ENCODE results near the gene ZNF536. TPM values are rescaled to one million over a fixed set of nuclear protein-coding genes. Genes with fewer than 3 reads are reported as not detected.

ZNF536 gene
- total RNA-seq, 1 experiment from 2014 or later, result 0.35 TPM

GRCh38 chr19:30371161-30371836 is 885 bp upstream of the ZNF536 start:
- no peak overlapping the region for H3K4me3 Mint-ChIP-seq
- ChIA-PET POLR2A (no interaction called here), CTCF (interaction anchor here (0.6 kb wide), 1 partner anchor 491 kb away, joined by 3 read pairs; no protein-coding TSS in a partner anchor)
- no peak for TF ChIP-seq RELA (CRISPR knock-in tag; IDR thresholded peaks at IDR 0.05; ENCODE audit: borderline replicate concordance)
- TF ChIP-seq, protein P1, sequence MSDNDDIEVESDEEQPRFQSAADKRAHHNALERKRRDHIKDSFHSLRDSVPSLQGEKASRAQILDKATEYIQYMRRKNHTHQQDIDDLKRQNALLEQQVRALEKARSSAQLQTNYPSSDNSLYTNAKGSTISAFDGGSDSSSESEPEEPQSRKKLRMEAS (CRISPR knock-in tag; IDR thresholded peaks at IDR 0.05), result no peak
- TF ChIP-seq, protein P2, sequence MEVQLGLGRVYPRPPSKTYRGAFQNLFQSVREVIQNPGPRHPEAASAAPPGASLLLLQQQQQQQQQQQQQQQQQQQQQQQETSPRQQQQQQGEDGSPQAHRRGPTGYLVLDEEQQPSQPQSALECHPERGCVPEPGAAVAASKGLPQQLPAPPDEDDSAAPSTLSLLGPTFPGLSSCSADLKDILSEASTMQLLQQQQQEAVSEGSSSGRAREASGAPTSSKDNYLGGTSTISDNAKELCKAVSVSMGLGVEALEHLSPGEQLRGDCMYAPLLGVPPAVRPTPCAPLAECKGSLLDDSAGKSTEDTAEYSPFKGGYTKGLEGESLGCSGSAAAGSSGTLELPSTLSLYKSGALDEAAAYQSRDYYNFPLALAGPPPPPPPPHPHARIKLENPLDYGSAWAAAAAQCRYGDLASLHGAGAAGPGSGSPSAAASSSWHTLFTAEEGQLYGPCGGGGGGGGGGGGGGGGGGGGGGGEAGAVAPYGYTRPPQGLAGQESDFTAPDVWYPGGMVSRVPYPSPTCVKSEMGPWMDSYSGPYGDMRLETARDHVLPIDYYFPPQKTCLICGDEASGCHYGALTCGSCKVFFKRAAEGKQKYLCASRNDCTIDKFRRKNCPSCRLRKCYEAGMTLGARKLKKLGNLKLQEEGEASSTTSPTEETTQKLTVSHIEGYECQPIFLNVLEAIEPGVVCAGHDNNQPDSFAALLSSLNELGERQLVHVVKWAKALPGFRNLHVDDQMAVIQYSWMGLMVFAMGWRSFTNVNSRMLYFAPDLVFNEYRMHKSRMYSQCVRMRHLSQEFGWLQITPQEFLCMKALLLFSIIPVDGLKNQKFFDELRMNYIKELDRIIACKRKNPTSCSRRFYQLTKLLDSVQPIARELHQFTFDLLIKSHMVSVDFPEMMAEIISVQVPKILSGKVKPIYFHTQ (CRISPR knock-in tag; IDR thresholded peaks at IDR 0.05), result no peak
- TF ChIP-seq PRRX2 (CRISPR knock-in tag; IDR thresholded peaks at IDR 0.05), result no peak
- no peak for TF ChIP-seq NR2C2 (CRISPR knock-in tag; IDR thresholded peaks at IDR 0.05)
- no peak for TF ChIP-seq GTF2I (CRISPR knock-in tag; conservative IDR thresholded peaks at IDR 0.05)
- no peak for TF ChIP-seq JAZF1 (CRISPR knock-in tag; IDR thresholded peaks at IDR 0.05)
- TF ChIP-seq GRHL2 (CRISPR knock-in tag; IDR thresholded peaks at IDR 0.05; ENCODE audit: insufficient replicate concordance, severe bottlenecking), result no peak
- no peak for TF ChIP-seq MYBL2 (CRISPR knock-in tag; IDR thresholded peaks at IDR 0.05)
- no peak for TF ChIP-seq TEAD4 (CRISPR knock-in tag; IDR thresholded peaks at IDR 0.05)
- no peak for TF ChIP-seq NR1H2 (CRISPR knock-in tag; IDR thresholded peaks at IDR 0.05)
- TF ChIP-seq FOXJ3 (CRISPR knock-in tag; IDR thresholded peaks at IDR 0.05; ENCODE audit: borderline replicate concordance), result no peak
- no peak for TF ChIP-seq STAT6 (CRISPR knock-in tag; conservative IDR thresholded peaks at IDR 0.05; ENCODE audit: low read depth)
- no peak for TF ChIP-seq NR3C1 (CRISPR knock-in tag; conservative IDR thresholded peaks at IDR 0.05; ENCODE audit: low read depth)
- TF ChIP-seq E2F1 (CRISPR knock-in tag; IDR thresholded peaks at IDR 0.05), result no peak
- no peak for TF ChIP-seq SMAD3 (CRISPR knock-in tag; IDR thresholded peaks at IDR 0.05; ENCODE audit: borderline replicate concordance)
- no peak for TF ChIP-seq FOXK1 (CRISPR knock-in tag; IDR thresholded peaks at IDR 0.05)
- no peak for TF ChIP-seq TEAD1 (CRISPR knock-in tag; IDR thresholded peaks at IDR 0.05)
- H3K36me3 Mint-ChIP-seq, result no peaks in the 10 kb centered on the region
- H3K27me3 Mint-ChIP-seq (ENCODE audit: low read depth), result peaks cover 24% of the 10 kb centered on the region
- no peak for DNase-seq (ENCODE audit: low spot score)
- ATAC-seq, result no peak
- peaks cover 41% of the 10 kb centered on the region for H3K4me1 Mint-ChIP-seq
- no peaks in the 10 kb centered on the region for H3K9me3 Mint-ChIP-seq
- H3K27ac Mint-ChIP-seq, result no peak overlapping the region

GRCh38 chr19:30373593-30373992 is 1.4 kb downstream of the ZNF536 start:
- Mint-ChIP-seq H3K27ac (peak overlapping the region; percentile 96), H3K36me3 (no peaks in the 10 kb centered on the region), H3K9me3 (no peaks in the 10 kb centered on the region), H3K27me3 (ENCODE audit: low read depth) (peaks cover 14% of the 10 kb centered on the region), H3K4me3 (peak overlapping the region; percentile 52), H3K4me1 (peaks cover 41% of the 10 kb centered on the region)
- ATAC-seq (peak; percentile 74), DNase-seq (ENCODE audit: low spot score) (peak; percentile 53)
- POLR2A ChIA-PET, result no interaction called here
- CTCF ChIA-PET, result interaction anchor here (0.8 to 1.0 kb wide), 4 partner anchors 21 to 295 kb away, joined by 3 to 4 read pairs (median 4); no protein-coding TSS in a partner anchor
- TF ChIP-seq MLX (CRISPR knock-in tag; IDR thresholded peaks at IDR 0.05) (no peak), EMX1 (CRISPR knock-in tag; IDR thresholded peaks at IDR 0.05) (no peak), CREB1 (CRISPR knock-in tag; IDR thresholded peaks at IDR 0.05) (no peak), ZNF317 (CRISPR knock-in tag; IDR thresholded peaks at IDR 0.05; ENCODE audit: borderline replicate concordance, low read depth) (no peak), CBFB (CRISPR knock-in tag; IDR thresholded peaks at IDR 0.05; ENCODE audit: low read depth) (no peak), ETV6 (CRISPR knock-in tag; IDR thresholded peaks at IDR 0.05) (peak; percentile 71; the same call in 1 of the 2 replicates)
- TF ChIP-seq, protein P3, sequence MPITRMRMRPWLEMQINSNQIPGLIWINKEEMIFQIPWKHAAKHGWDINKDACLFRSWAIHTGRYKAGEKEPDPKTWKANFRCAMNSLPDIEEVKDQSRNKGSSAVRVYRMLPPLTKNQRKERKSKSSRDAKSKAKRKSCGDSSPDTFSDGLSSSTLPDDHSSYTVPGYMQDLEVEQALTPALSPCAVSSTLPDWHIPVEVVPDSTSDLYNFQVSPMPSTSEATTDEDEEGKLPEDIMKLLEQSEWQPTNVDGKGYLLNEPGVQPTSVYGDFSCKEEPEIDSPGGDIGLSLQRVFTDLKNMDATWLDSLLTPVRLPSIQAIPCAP (CRISPR knock-in tag; IDR thresholded peaks at IDR 0.05), result no peak
- TF ChIP-seq, protein P4, sequence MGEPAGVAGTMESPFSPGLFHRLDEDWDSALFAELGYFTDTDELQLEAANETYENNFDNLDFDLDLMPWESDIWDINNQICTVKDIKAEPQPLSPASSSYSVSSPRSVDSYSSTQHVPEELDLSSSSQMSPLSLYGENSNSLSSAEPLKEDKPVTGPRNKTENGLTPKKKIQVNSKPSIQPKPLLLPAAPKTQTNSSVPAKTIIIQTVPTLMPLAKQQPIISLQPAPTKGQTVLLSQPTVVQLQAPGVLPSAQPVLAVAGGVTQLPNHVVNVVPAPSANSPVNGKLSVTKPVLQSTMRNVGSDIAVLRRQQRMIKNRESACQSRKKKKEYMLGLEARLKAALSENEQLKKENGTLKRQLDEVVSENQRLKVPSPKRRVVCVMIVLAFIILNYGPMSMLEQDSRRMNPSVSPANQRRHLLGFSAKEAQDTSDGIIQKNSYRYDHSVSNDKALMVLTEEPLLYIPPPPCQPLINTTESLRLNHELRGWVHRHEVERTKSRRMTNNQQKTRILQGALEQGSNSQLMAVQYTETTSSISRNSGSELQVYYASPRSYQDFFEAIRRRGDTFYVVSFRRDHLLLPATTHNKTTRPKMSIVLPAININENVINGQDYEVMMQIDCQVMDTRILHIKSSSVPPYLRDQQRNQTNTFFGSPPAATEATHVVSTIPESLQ (CRISPR knock-in tag; IDR thresholded peaks at IDR 0.05), result no peak
